Skeletal muscle tissue (tissue), 4 donors: Measurements from ENCODE around the gene LRRC2. TPM values are rescaled to one million over a fixed set of nuclear protein-coding genes. Genes with fewer than 3 reads are reported as not detected.

Experiments
- H3K27ac ChIP-seq: one replicate; pipeline ENCODE4 v1.7.0; 2013; ENCODE audit warnings: mild to moderate bottlenecking, low read depth, low read length, inconsistent platforms
- H3K27me3 ChIP-seq, 3 donors: one replicate each; pipeline ENCODE4 v1.7.0; 2013; ENCODE audit warnings: low read length in 3 of 3; ENCODE audit not compliant: control insufficient read depth in 3 of 3, insufficient read depth in 3 of 3
- H3K36me3 ChIP-seq, 3 donors: one replicate each; pipeline ENCODE4 v1.7.0; 2013; ENCODE audit warnings: low read length in 3 of 3; ENCODE audit not compliant: control insufficient read depth in 3 of 3, insufficient read depth in 3 of 3
- H3K4me1 ChIP-seq, 3 donors: one replicate each; pipeline ENCODE4 v1.7.0; 2013; ENCODE audit warnings: low read length in 3 of 3, mild to moderate bottlenecking in 3 of 3; ENCODE audit not compliant: control insufficient read depth in 3 of 3, insufficient read depth in 3 of 3
- H3K4me3 ChIP-seq, 3 donors: one replicate each; pipeline ENCODE4 v1.7.0; 2013; ENCODE audit warnings: low read length in 3 of 3
- H3K9ac ChIP-seq, 3 donors: one replicate each; pipeline ENCODE4 v1.7.0; 2013; ENCODE audit warnings: low read length in 3 of 3, mild to moderate bottlenecking in 3 of 3, moderate library complexity in 2 of 3, low read depth in 1 of 3
- H3K9me3 ChIP-seq, 3 donors: one replicate each; pipeline ENCODE4 v1.7.0; 2013; ENCODE audit warnings: low read length in 3 of 3; ENCODE audit not compliant: control insufficient read depth in 3 of 3
- total RNA-seq: library from RNA; depleted of rRNA; stranded (reverse); fragments of >200 nt; gene quantifications from one replicate; pipeline ENCODE4 v1.2.3, GENCODE V29; 2014
- donor health status: Osteomylitis.

Gene LRRC2
- total RNA-seq, 1 donor from 2014 or later = 3.7 TPM

DNA sequence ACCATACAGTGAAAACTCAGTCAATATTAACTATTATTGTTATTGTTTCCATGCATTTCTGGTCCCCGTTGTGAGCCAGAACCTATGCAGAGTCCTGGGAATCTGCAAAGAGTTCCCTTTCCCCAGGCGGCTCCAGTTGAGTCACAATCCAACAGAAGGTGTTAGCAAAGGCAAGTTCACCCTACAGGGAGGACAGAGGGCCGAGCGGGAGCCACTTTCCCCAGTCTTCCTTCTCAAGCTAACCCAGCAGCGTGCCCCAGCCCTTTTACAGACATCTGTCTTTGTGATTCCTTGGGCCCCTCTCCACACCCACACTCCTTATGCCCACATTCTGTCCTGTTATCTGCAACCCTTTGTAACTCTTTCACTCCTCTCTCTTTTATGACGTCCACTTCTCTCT, 88.3 kb downstream of the LRRC2 start:
- Histone ChIP-seq H3K4me3 (no peak overlapping the region), H3K4me1 (peaks cover 0 to under 1% (median 0%) of the 10 kb centered on the region in 3 donors), H3K9ac (no peak overlapping the region), H3K9me3 (peaks cover 0 to 3% (median 0%) of the 10 kb centered on the region in 3 donors), H3K27me3 (peaks cover 0 to 3% (median 0%) of the 10 kb centered on the region in 3 donors), H3K27ac (no peak overlapping the region), H3K36me3 (no peaks in the 10 kb centered on the region)

DNA sequence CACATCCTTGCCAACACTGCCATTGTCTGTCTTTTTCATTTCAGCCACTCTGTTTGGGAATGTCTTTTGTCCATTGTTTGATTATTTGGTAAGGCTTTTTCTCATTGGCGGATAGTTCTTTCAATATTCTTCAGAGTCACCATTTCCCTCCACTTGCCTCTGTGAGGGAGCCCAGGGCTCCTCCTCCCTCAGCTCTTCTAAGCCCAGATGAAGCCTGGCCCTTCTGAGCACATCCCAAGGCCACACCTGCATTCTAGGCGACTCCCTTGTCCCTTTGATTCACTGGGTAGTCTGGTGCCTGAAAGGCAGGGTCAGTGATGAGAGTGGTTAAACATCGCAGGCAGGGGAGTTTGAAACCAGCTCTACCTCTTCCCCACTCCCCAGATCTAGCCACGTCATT, 89.0 kb downstream of the LRRC2 start:
- Histone ChIP-seq H3K27ac (no peak overlapping the region), H3K4me3 (no peak overlapping the region), H3K4me1 (peaks cover 1 to 2% (median 2%) of the 10 kb centered on the region in 3 donors), H3K9me3 (peaks cover 0 to 3% (median 0%) of the 10 kb centered on the region in 3 donors), H3K36me3 (no peaks in the 10 kb centered on the region), H3K27me3 (peaks cover 0 to 3% (median 0%) of the 10 kb centered on the region in 3 donors), H3K9ac (no peak overlapping the region)

DNA sequence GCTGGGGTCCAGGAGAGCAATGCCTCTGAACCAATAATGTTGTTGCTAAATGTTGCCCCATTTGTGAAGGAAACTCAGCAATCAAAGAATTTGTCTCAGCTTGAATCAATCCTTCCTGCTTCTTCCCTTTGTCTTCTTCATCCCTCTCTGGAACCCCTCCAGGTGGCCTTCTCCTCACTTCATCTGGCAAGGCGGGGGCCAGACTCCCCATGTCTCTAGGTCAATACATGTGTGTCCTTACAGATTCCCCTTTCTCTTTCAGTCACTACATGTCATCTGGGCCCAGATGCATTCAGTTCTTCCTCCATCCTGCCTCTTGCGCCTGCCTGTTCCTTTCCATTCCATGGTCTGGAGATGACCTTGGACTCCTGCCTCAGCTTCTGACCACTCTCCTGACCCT, 93.4 kb downstream of the LRRC2 start:
- H3K9me3 ChIP-seq = peaks cover 0 to 3% (median 0%) of the 10 kb centered on the region in 3 donors
- peaks cover 43 to 45% (median 45%) of the 10 kb centered on the region in 3 donors for H3K4me1 ChIP-seq
- no peaks in the 10 kb centered on the region for H3K27me3 ChIP-seq
- H3K4me3 ChIP-seq = no peak overlapping the region
- no peak overlapping the region for H3K27ac ChIP-seq
- no peak overlapping the region for H3K9ac ChIP-seq
- no peaks in the 10 kb centered on the region for H3K36me3 ChIP-seq

DNA sequence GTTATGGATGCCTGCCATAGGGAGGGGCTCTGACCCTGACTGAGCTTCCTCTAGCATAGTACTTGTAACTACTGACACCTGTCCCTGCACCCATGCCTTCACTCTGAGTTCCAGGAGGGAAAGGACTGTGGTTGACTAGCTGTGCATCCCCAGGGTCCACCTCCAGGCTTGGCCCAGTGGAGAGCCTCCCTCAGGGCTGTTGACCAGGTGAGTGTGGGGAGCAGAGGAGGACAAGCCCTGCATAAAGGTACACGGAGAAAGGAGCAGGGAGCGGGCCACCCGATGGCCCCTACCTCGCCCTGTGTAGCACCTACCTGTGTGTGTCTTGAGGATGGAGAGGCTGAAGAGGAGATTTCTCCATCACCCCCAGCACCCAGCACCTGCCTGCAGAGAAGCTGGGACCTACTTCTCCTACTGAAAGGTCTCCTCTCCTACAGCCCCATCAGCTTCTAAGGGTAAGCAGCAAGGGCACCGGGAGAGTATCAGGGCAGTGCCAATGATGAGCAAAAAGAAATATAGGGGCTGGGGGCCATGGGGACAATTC, 94.7 kb downstream of the LRRC2 start:
- no peaks in the 10 kb centered on the region for H3K36me3 ChIP-seq
- H3K9me3 ChIP-seq = peaks cover 0 to 3% (median 0%) of the 10 kb centered on the region in 3 donors
- H3K27me3 ChIP-seq = no peaks in the 10 kb centered on the region
- peak overlapping the region in 1 of 3 donors; percentile 17 for H3K9ac ChIP-seq
- no peak overlapping the region for H3K4me3 ChIP-seq
- no peak overlapping the region for H3K27ac ChIP-seq
- peaks cover 45 to 49% (median 45%) of the 10 kb centered on the region in 3 donors for H3K4me1 ChIP-seq

DNA sequence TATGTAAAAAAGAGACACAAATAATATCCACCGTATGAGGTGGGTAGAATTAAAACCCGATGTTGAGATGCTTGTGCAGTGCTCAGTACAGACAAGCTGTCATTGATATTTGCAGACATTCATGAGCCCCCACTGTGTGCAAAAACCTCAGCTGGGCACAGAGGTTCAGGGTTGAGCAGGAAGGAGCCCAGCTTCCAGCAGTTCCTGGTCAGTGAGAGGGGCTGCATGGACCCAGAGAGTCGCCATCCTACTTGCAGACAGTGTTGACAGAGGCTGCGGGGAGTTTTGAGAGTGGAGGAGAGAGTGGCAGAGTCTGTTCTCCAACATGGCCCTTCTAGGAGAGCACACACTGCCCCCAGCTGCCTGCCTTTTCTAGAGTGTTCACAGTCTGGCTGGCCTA, 95.3 kb downstream of the LRRC2 start:
- H3K27ac ChIP-seq = no peak overlapping the region
- H3K27me3 ChIP-seq = no peaks in the 10 kb centered on the region
- peaks cover 45 to 54% (median 47%) of the 10 kb centered on the region in 3 donors for H3K4me1 ChIP-seq

DNA sequence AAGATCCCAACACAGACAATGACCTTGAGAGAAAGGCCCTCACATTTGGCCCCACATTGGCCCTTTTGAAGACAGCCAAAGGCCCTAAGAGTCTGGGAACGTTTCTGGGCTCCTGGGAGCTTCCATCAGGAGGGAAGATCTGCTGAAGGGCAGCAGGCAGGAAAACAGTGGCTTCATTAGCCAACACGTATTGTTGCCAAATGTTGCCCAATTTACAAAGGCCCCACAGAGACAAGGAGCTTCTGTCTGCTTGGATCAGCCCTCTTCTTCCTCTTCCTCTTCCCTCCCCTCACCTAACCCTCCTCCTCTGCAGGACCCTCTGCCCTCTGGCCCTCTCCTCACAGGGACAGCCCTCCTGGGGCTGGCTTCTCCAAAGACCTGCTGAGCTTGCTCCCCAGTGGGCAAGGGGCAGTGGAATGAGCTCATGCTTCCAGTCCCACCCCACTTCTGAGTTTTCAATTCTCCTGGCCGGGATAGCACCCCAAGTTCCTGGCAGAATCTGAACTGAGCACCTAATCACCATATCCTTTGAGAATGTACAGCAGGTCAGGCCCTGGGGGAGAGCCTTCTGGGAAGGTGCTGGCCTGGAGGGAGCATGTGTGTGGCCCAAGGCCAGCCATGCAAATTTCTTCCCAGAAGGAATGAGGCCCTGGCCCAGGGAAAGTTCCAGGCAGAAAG, 96.3 kb downstream of the LRRC2 start:
- H3K4me3 ChIP-seq = no peak overlapping the region
- H3K27me3 ChIP-seq = peaks cover 0 to under 1% (median 0%) of the 10 kb centered on the region in 3 donors
- peaks cover 45 to 54% (median 47%) of the 10 kb centered on the region in 3 donors for H3K4me1 ChIP-seq
- H3K9me3 ChIP-seq = peaks cover 0 to 3% (median 0%) of the 10 kb centered on the region in 3 donors
- H3K9ac ChIP-seq = peak overlapping the region in 1 of 3 donors; percentile 51
- H3K36me3 ChIP-seq = no peaks in the 10 kb centered on the region
- no peak overlapping the region for H3K27ac ChIP-seq

More for the DNA sequence above, 95.3 kb downstream of the LRRC2 start:
- Histone ChIP-seq H3K4me3 (no peak overlapping the region), H3K9ac (no peak overlapping the region), H3K9me3 (peaks cover 0 to 3% (median 0%) of the 10 kb centered on the region in 3 donors), H3K36me3 (no peaks in the 10 kb centered on the region)

DNA sequence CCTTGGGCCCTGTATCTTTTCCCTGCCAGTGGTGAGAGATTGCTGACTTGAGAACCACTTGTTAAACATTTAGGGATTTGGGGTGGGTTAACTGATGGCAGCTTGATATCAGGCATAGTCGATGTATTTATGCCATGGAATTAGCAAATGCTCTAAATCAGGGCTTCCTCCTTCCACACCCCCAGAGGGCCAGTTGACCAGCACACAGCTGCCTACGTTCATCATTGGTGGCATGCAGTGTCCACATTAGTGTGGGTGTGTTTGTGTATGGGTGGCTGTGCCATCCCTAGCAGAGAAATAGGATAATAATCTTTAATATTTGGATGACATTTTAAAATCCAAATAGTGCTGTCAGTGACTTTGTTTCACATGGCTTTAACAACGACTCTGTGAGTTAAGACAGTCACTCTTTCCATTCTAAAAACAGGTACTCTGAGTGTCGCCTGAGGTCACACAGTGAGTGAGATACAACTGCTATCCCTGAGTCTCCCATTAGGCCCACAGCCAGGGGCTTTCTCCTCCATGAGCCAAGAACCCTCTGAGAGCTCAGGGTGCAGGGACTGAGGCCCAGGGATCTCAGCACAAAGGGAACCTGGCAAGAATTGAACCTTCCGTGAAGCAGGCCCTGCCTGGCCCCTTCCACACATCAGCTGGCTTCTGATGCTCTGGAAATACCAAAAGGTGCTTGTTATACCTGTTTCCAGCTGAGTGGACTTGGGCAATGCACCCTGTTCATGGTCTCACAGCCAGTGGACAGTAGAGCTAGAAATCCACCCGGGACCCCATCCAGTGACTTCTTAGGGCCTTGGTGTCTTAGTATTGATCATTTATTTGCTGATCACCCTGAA, 97.1 kb downstream of the LRRC2 start:
- Histone ChIP-seq H3K9ac (peak overlapping the region in 2 of 3 donors; percentile 20 to 51), H3K4me1 (peaks cover 45 to 54% (median 48%) of the 10 kb centered on the region in 3 donors), H3K9me3 (no peaks in the 10 kb centered on the region), H3K27me3 (peaks cover 0 to 8% (median 4%) of the 10 kb centered on the region in 3 donors), H3K27ac (peak overlapping the region; percentile 42), H3K4me3 (no peak overlapping the region), H3K36me3 (no peaks in the 10 kb centered on the region)

DNA sequence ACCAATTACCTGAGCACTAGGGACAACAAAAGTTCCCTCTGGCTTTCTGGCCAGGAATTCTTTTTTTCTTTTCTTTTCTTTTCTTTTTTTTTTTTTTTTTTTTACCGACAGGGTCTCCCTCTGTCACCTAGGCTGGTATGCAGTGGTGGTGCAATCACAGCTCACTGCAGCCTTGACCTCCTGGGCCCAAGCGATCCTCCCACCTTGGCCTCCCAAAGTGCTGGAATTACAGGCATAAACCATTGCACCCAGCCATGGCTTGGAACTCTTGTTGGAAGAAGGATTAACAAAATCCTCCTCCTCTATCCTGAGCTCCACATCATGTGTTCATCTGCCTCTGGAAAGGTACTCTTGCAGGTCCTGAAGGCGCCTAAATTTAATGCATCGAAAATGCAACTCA, 98.5 kb downstream of the LRRC2 start:
- Histone ChIP-seq H3K27me3 (peaks cover 0 to 17% (median 16%) of the 10 kb centered on the region in 3 donors), H3K36me3 (no peaks in the 10 kb centered on the region), H3K27ac (no peak overlapping the region), H3K9me3 (no peaks in the 10 kb centered on the region), H3K4me1 (peaks cover 52 to 54% (median 52%) of the 10 kb centered on the region in 3 donors), H3K9ac (no peak overlapping the region), H3K4me3 (no peak overlapping the region)

DNA sequence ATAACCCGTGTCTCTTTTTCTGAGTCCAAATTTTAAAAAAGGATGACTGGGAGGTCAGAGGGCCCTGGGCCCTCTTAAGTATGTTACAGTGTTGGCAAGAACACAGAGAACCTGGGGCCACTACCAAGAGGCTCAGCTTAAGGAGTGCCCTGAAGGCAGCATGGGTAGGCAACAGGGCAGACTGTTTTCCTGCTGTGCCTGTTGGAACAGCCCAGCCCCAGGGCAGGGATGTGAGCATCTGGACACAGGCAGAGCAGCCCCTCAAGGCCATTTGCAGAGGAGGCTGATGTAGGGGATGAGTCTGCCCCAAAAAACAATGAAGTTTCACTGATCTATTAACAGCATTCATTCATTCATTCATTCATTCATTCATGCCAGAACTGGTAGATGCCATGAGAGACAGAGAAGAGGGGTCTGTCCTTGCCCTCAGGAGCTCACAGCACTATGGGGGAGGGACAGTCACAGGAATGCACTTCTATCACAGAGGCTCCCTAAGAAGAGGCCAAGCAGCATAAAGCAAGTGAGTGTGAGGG, 99.2 kb downstream of the LRRC2 start:
- no peak overlapping the region for H3K4me3 ChIP-seq
- H3K4me1 ChIP-seq = peaks cover 49 to 51% (median 49%) of the 10 kb centered on the region in 3 donors
- H3K9ac ChIP-seq = no peak overlapping the region
- peaks cover 0 to 21% (median 17%) of the 10 kb centered on the region in 3 donors for H3K27me3 ChIP-seq
- H3K9me3 ChIP-seq = no peaks in the 10 kb centered on the region
- H3K36me3 ChIP-seq = no peaks in the 10 kb centered on the region
- H3K27ac ChIP-seq = no peak overlapping the region
